HG03354 (cell line): Measurements from ENCODE around the gene LRMDA.

Experiments
- ATAC-seq: cut with Tn5 transposase; IDR thresholded peaks from one replicate; pipeline ENCODE4 v1.9.1; 2021; ENCODE audit warnings: mild to moderate bottlenecking; ENCODE audit not compliant: unreplicated experiment, poor library complexity, severe bottlenecking

LRMDA gene

GRCh38 chr10:75431180-75432111 lies at the start of gene LRMDA:
Gene LRMDA, plus strand, starts transcription at chr10:75431624.
- peak; percentile 62 for ATAC-seq

- no peak for ATAC-seq
Measured at GRCh38 chr10:75386128-75386527, 45.3 kb upstream of the LRMDA start.

GRCh38 chr10:75388082-75388481 lies 43.3 kb upstream of the LRMDA start:
- ATAC-seq: no peak

GRCh38 chr10:75390178-75390577 lies 41.2 kb upstream of the LRMDA start:
- ATAC-seq: no peak

GRCh38 chr10:75392271-75392670 lies 39.2 kb upstream of the LRMDA start:
- no peak for ATAC-seq

- ATAC-seq: no peak
Measured at GRCh38 chr10:75392744-75393143, 38.7 kb upstream of the LRMDA start.

GRCh38 chr10:75394221-75394620 lies 37.2 kb upstream of the LRMDA start:
- ATAC-seq: no peak

GRCh38 chr10:75395066-75395931 lies 36.1 kb upstream of the LRMDA start:
- no peak for ATAC-seq

GRCh38 chr10:75395932-75396630 lies 35.3 kb upstream of the LRMDA start:
- no peak for ATAC-seq

GRCh38 chr10:75396631-75397495 lies 34.6 kb upstream of the LRMDA start:
- ATAC-seq: no peak

- ATAC-seq: no peak
Measured at GRCh38 chr10:75397496-75398199, 33.8 kb upstream of the LRMDA start.

- no peak for ATAC-seq
Measured at GRCh38 chr10:75398200-75398691, 33.2 kb upstream of the LRMDA start.

GRCh38 chr10:75398692-75399460 lies 32.5 kb upstream of the LRMDA start:
- no peak for ATAC-seq

GRCh38 chr10:75399461-75400162 lies 31.8 kb upstream of the LRMDA start:
- no peak for ATAC-seq

GRCh38 chr10:75400163-75400770 lies 31.2 kb upstream of the LRMDA start:
- ATAC-seq: no peak

- peak; percentile 28 for ATAC-seq
Measured at GRCh38 chr10:75400771-75401568, 30.5 kb upstream of the LRMDA start.
